IMR-90 (cell line): Measurements from ENCODE around the gene MAGI2. TPM values are rescaled to one million over a fixed set of nuclear protein-coding genes. Genes with fewer than 3 reads are reported as not detected.

Experiments used
- ATAC-seq: fragments of 200-7000 bp; cut with Tn5 transposase; 2 replicates; pipeline ENCODE4 v1.9.1; 2020; ENCODE audit warnings: low read depth, mild to moderate bottlenecking, moderate library complexity
- BruUV-seq: library from RNA; stranded (reverse); fragments of 400-500 nt; replicated peaks from 2 replicates; lab custom pipeline; 2021; lab: Mats Ljungman, UMichigan
- CTCF ChIA-PET: fragments of 300-600 bp; formaldehyde crosslinking; extraction: SDS; loops from one replicate; lab custom pipeline; 2021; ENCODE audit warnings: antibody characterized with exemption; lab: Yijun Ruan, JAX
- POLR2A ChIA-PET: fragments of 300-600 bp; sonication (Branson Sonifier 250); formaldehyde crosslinking; loops from one replicate; lab custom pipeline; 2022; ENCODE audit warnings: antibody characterized with exemption; ENCODE audit not compliant: unreplicated experiment; lab: Charles Lee
- DNase-seq: peaks from one replicate; pipeline ENCODE4 v3.0.0; 2013
- H2AFZ ChIP-seq: replicated peaks from 2 replicates; pipeline ENCODE3; 2013; ENCODE audit warnings: low read length, mild to moderate bottlenecking; ENCODE audit not compliant: poor library complexity
- H2AK5ac ChIP-seq: 2 replicates; pipeline ENCODE4 v1.6.1; 2013; ENCODE audit warnings: low read depth, low read length, inconsistent platforms
- H2AK9ac ChIP-seq: replicated peaks from 2 replicates; pipeline ENCODE3; 2013; ENCODE audit warnings: mild to moderate bottlenecking, low read depth, low read length, moderate library complexity; ENCODE audit not compliant: poor library complexity
- H2BK120ac ChIP-seq: 2 replicates; pipeline ENCODE4 v1.6.1; 2013; ENCODE audit warnings: low read depth, low read length, inconsistent platforms
- H2BK15ac ChIP-seq: 3 replicates; pipeline ENCODE4 v1.6.1; 2013; ENCODE audit warnings: low read depth, low read length, inconsistent platforms
- H2BK20ac ChIP-seq: 2 replicates; pipeline ENCODE4 v1.6.1; 2013; ENCODE audit warnings: low read depth, mild to moderate bottlenecking, inconsistent platforms, low read length, moderate library complexity
- H2BK5ac ChIP-seq: 2 replicates; pipeline ENCODE4 v1.6.1; 2013; ENCODE audit warnings: mild to moderate bottlenecking, low read depth, low read length, inconsistent platforms; ENCODE audit not compliant: poor library complexity, severe bottlenecking
- H3K14ac ChIP-seq: replicated peaks from 2 replicates; pipeline ENCODE4 v1.6.1; 2013; ENCODE audit warnings: low read depth, low read length, inconsistent platforms
- H3K18ac ChIP-seq: 2 replicates; pipeline ENCODE4 v1.6.1; 2013; ENCODE audit warnings: low read depth, low read length, control low read depth
- H3K23ac ChIP-seq: 2 replicates; pipeline ENCODE4 v1.6.1; 2013; ENCODE audit warnings: low read depth, low read length, inconsistent platforms
- H3K27ac ChIP-seq: 2 replicates; pipeline ENCODE4 v1.5.1; 2013; ENCODE audit warnings: mild to moderate bottlenecking, control low read depth, low read length; ENCODE audit not compliant: insufficient read depth
- H3K27me3 ChIP-seq: 2 replicates; pipeline ENCODE4 v1.6.1; 2013; ENCODE audit warnings: low read length; ENCODE audit not compliant: control insufficient read depth, insufficient read depth
- H3K36me3 ChIP-seq: 2 replicates; pipeline ENCODE4 v1.6.1; 2013; ENCODE audit warnings: low read length, mixed read lengths; ENCODE audit not compliant: control insufficient read depth, insufficient read depth
- H3K4ac ChIP-seq: 2 replicates; pipeline ENCODE4 v1.6.1; 2013; ENCODE audit warnings: low read depth, low read length, inconsistent platforms
- H3K4me1 ChIP-seq: 2 replicates; pipeline ENCODE4 v1.6.1; 2013; ENCODE audit warnings: low read length, mixed read lengths; ENCODE audit not compliant: control insufficient read depth, insufficient read depth
- H3K4me2 ChIP-seq: 2 replicates; pipeline ENCODE4 v1.6.1; 2013; ENCODE audit warnings: low read depth, mild to moderate bottlenecking, control low read depth, low read length, moderate library complexity
- H3K4me3 ChIP-seq: 2 replicates; pipeline ENCODE4 v1.5.1; 2013; ENCODE audit warnings: low read depth, mild to moderate bottlenecking, control low read depth, low read length, moderate library complexity; ENCODE audit not compliant: insufficient read depth
- H3K56ac ChIP-seq: 2 replicates; pipeline ENCODE4 v1.6.1; 2013; ENCODE audit warnings: low read length, inconsistent platforms; ENCODE audit not compliant: insufficient read depth; ENCODE audit errors: extremely low read depth
- H3K79me1 ChIP-seq, 2 experiments: 2 replicates each; pipeline ENCODE4 v1.6.1; 2013; ENCODE audit warnings: low read length in 2 of 2, inconsistent platforms in 1 of 2, low read depth in 1 of 2
- H3K9ac ChIP-seq: 2 replicates; pipeline ENCODE4 v1.6.1; 2013; ENCODE audit warnings: low read depth, low read length, control low read depth
- H3K9me1 ChIP-seq: 2 replicates; pipeline ENCODE4 v1.6.1; 2013; ENCODE audit warnings: low read length, inconsistent platforms; ENCODE audit not compliant: insufficient read depth
- H3K9me3 ChIP-seq: 2 replicates; pipeline ENCODE4 v1.6.1; 2013; ENCODE audit warnings: low read length; ENCODE audit not compliant: control insufficient read depth, insufficient read depth
- H4K20me1 ChIP-seq: 2 replicates; pipeline ENCODE4 v1.6.1; 2013; ENCODE audit warnings: low read length, inconsistent platforms; ENCODE audit not compliant: insufficient read depth
- H4K5ac ChIP-seq: 2 replicates; pipeline ENCODE4 v1.6.1; 2013; ENCODE audit warnings: mild to moderate bottlenecking, low read depth, low read length, control low read depth
- H4K8ac ChIP-seq, 2 experiments: 2 replicates each; pipeline ENCODE4 v1.6.1; 2013; ENCODE audit warnings: low read depth in 2 of 2, low read length in 2 of 2, control low read depth in 1 of 2, inconsistent platforms in 1 of 2
- H4K91ac ChIP-seq: 2 replicates; pipeline ENCODE4 v1.6.1; 2013; ENCODE audit warnings: low read depth, low read length, inconsistent platforms; ENCODE audit not compliant: insufficient read depth
- BHLHE40 ChIP-seq: fragments of 150-350 bp; IDR thresholded peaks from 2 replicates; pipeline ENCODE4 v1.6.1; 2016; ENCODE audit warnings: mild to moderate bottlenecking, low read depth, low read length
- CEBPB ChIP-seq: IDR thresholded peaks from 2 replicates; pipeline ENCODE4 v1.6.1; 2012; ENCODE audit warnings: low read depth, low read length, improper control_type of control experiment
- CHD1 ChIP-seq: IDR thresholded peaks from 2 replicates; pipeline ENCODE4 v1.6.1; 2012; ENCODE audit warnings: low read depth, low read length, improper control_type of control experiment
- CTCF ChIP-seq: conservative IDR thresholded peaks from 2 replicates; pipeline ENCODE4 v1.5.1; 2012; ENCODE audit warnings: mild to moderate bottlenecking, low read depth, low read length, improper control_type of control experiment
- FOS ChIP-seq: fragments of 150-350 bp; IDR thresholded peaks from 2 replicates; pipeline ENCODE4 v1.6.1; 2016; ENCODE audit warnings: low read depth, low read length
- MAFK ChIP-seq: IDR thresholded peaks from 2 replicates; pipeline ENCODE4 v1.6.1; 2012; ENCODE audit warnings: low read depth, low read length, improper control_type of control experiment
- MAZ ChIP-seq: IDR thresholded peaks from 2 replicates; pipeline ENCODE4 v1.6.1; 2012; ENCODE audit warnings: low read depth, mild to moderate bottlenecking, low read length, improper control_type of control experiment, moderate library complexity, borderline replicate concordance
- RAD21 ChIP-seq: IDR thresholded peaks from 2 replicates; pipeline ENCODE4 v1.6.1; 2012; ENCODE audit warnings: low read length, improper control_type of control experiment
- RCOR1 ChIP-seq: IDR thresholded peaks from 2 replicates; pipeline ENCODE4 v1.6.1; 2012; ENCODE audit warnings: mild to moderate bottlenecking, low read length, improper control_type of control experiment; ENCODE audit not compliant: insufficient replicate concordance
- USF2 ChIP-seq: fragments of 150-350 bp; IDR thresholded peaks from 2 replicates; pipeline ENCODE4 v1.6.1; 2017; ENCODE audit warnings: mild to moderate bottlenecking, antibody characterized with exemption, low read length, low read depth
- WGBS, 2 experiments: methylation state at CpG; one replicate each; pipeline versions ENCODE4 v1.1.5 to v1.1.7; 2013; ENCODE audit warnings: missing lambda C conversion rate in 2 of 2; ENCODE audit not compliant: insufficient read length in 1 of 2; ENCODE audit errors: extremely low coverage in 2 of 2; 5-methylcytosine and 5-hydroxymethylcytosine counted together
- dilution Hi-C: fragments of 300-500 bp; cut with HindIII; formaldehyde crosslinking; loops from one replicate; pipeline ENCODE4 v1.14.3; 2018; ENCODE audit warnings: low sequenced_read_pairs; ENCODE audit not compliant: unreplicated experiment
- in situ Hi-C: fragments of 300-500 bp; cut with MboI; formaldehyde crosslinking; loops from 3 replicates; pipeline ENCODE4 v1.14.3; 2019; ENCODE audit warnings: low sequenced_read_pairs, inconsistent platforms, mixed read lengths
- intact Hi-C: fragments of 100-400 bp; cut with micrococcal nuclease; formaldehyde crosslinking; loops from 2 replicates; pipeline ENCODE4 v1.10.0; 2022
- polyA plus RNA-seq, 3 experiments: library from polyadenylated mRNA; depleted of rRNA; stranded (reverse); fragments of >200 nt; gene quantifications; 2 replicates each; pipeline ENCODE4 v1.2.3, GENCODE V29; 2012; ENCODE audit warnings: low replicate concordance in 1 of 3
- total RNA-seq: library from RNA; depleted of rRNA; stranded (reverse); fragments of >200 nt; gene quantifications from 2 replicates; pipeline ENCODE4 v1.2.3, GENCODE V29; 2012

The MAGI2 gene
- total and polyA plus RNA-seq, 2 of the 4 experiments (the other 2 are of a cell fraction): 2.5 to 17.9 TPM

GRCh38 chr7:78746301-78746700 lies 707.2 kb downstream of the MAGI2 start:
- dilution Hi-C loops (no loop called here), in situ Hi-C loops (no loop called here), intact Hi-C loops (no loop called here)
- H3K79me1 ChIP-seq: no peaks in the 10 kb centered on the region; a peak in 1 of 4 replicates
- ATAC-seq (no peak), DNase-seq (no peak)
- H3K9me3 ChIP-seq: 0 out of 2 replicates have a peak, but pooled peaks cover 2% of the 10 kb centered on the region
- H3K18ac ChIP-seq: no peak overlapping the region
- H2BK15ac ChIP-seq: no peak overlapping the region
- no peak overlapping the region for H2AK9ac ChIP-seq
- H2AK5ac ChIP-seq: no peak overlapping the region
- H3K27me3 ChIP-seq: no peaks in the 10 kb centered on the region
- WGBS, 2 experiments: 80% methylated on average over 1 of the region's 2 CpGs; no CpG with 5 or more reads in 1 of the 2 experiments
- H3K56ac ChIP-seq: no peak overlapping the region
- no peak overlapping the region for H2AFZ ChIP-seq
- no peak overlapping the region for H3K27ac ChIP-seq
- no peak overlapping the region for H3K23ac ChIP-seq
- H3K4me2 ChIP-seq: no peak overlapping the region
- no peak overlapping the region for H3K9ac ChIP-seq
- H3K14ac ChIP-seq: no peak overlapping the region
- ChIA-PET CTCF (interaction anchor here (0.6 kb wide), 1 partner anchor 23 kb away, joined by 3 read pairs; no protein-coding TSS in a partner anchor), POLR2A (no interaction called here)
- H3K36me3 ChIP-seq: no peaks in the 10 kb centered on the region
- H3K9me1 ChIP-seq: no peaks in the 10 kb centered on the region
- H4K8ac ChIP-seq: no peak overlapping the region
- BruUV-seq: no TSS peak
- H4K20me1 ChIP-seq: no peaks in the 10 kb centered on the region; the same call in 1 of the 2 replicates
- H4K91ac ChIP-seq: no peak overlapping the region
- H3K4me1 ChIP-seq: no peaks in the 10 kb centered on the region
- no peak overlapping the region for H2BK5ac ChIP-seq
- H2BK20ac ChIP-seq: no peak overlapping the region
- TF ChIP-seq FOS (no peak), BHLHE40 (no peak), MAZ (no peak), CEBPB (no peak), USF2 (no peak), RCOR1 (no peak), MAFK (no peak), CHD1 (no peak), RAD21 (no peak), CTCF (no peak)
- no peak overlapping the region for H3K4me3 ChIP-seq
- no peak overlapping the region for H4K5ac ChIP-seq
- no peak overlapping the region for H3K4ac ChIP-seq
- no peak overlapping the region for H2BK120ac ChIP-seq
